Kidney (tissue), 14 donors: ENCODE results near the gene PPBP. TPM values are rescaled to one million over a fixed set of nuclear protein-coding genes. Genes with fewer than 3 reads are reported as not detected.

Experiments
- DNase-seq, 5 donors: peaks; one replicate each; pipeline ENCODE4 v3.0.0-alpha.2; 2013 to 2020
- FAIRE-seq: peaks from 2 replicates; lab custom pipeline; 2012; peaks lifted over from hg19 to GRCh38; lab: Jason Lieb, UNC
- H3K27ac ChIP-seq, 2 donors: one replicate each; pipeline ENCODE4 v1.7.0; 2013; ENCODE audit warnings: low read depth in 2 of 2, low read length in 2 of 2, inconsistent platforms in 1 of 2
- H3K27me3 ChIP-seq: one replicate; pipeline ENCODE4 v1.7.1; 2013; ENCODE audit warnings: low read length, inconsistent platforms; ENCODE audit not compliant: control insufficient read depth, insufficient read depth
- H3K36me3 ChIP-seq, 3 donors: one replicate each; pipeline versions ENCODE4 v1.7.0 to v1.7.1; 2013; ENCODE audit warnings: low read length in 3 of 3, control low read depth in 1 of 3, inconsistent platforms in 1 of 3; ENCODE audit not compliant: insufficient read depth in 3 of 3, control insufficient read depth in 2 of 3
- H3K4me1 ChIP-seq, 3 donors: one replicate each; pipeline versions ENCODE4 v1.7.0 to v1.7.1; 2013; ENCODE audit warnings: low read length in 3 of 3, inconsistent platforms in 1 of 3, low read depth in 1 of 3; ENCODE audit not compliant: control insufficient read depth in 2 of 3, insufficient read depth in 2 of 3
- H3K4me3 ChIP-seq, 3 donors: one replicate each; pipeline versions ENCODE4 v1.7.0 to v1.8.1; 2013; ENCODE audit warnings: low read length in 3 of 3, control low read depth in 1 of 3, inconsistent platforms in 1 of 3
- H3K9ac ChIP-seq, 3 donors: one replicate each; pipeline versions ENCODE4 v1.7.0 to v1.7.1; 2013; ENCODE audit warnings: low read length in 3 of 3, control low read depth in 1 of 3, inconsistent platforms in 1 of 3
- H3K9me3 ChIP-seq, 3 donors: one replicate each; pipeline versions ENCODE4 v1.7.0 to v1.7.1; 2013; ENCODE audit warnings: low read length in 3 of 3, control low read depth in 1 of 3, inconsistent platforms in 1 of 3; ENCODE audit not compliant: control insufficient read depth in 2 of 3, insufficient read depth in 1 of 3
- CTCF ChIP-seq: IDR thresholded peaks from 3 replicates; pipeline ENCODE4 v1.5.1; 2012; ENCODE audit warnings: mild to moderate bottlenecking, moderate library complexity, borderline replicate concordance; ENCODE audit not compliant: insufficient read depth; ENCODE audit errors: extremely low read depth
- intact Hi-C: fragments of 100-400 bp; cut with DNase I; formaldehyde crosslinking; loops from one replicate; pipeline ENCODE4 v1.11.1; 2022
- polyA plus RNA-seq: library from polyadenylated mRNA; stranded (reverse); fragments of 350-450 nt; fragmentation: Illumina TruSeq; extraction: RNeasy Lipid Tissue Mini Kit (QIAGEN cat#74804); gene quantifications from one replicate; pipeline ENCODE4 v1.2.3, GENCODE V29; 2014; ENCODE audit warnings: low read depth, low replicate concordance; ENCODE audit not compliant: insufficient read depth
- total RNA-seq: library from RNA; stranded (reverse); fragmentation: NEBNext Ultra II Directional; extraction: Animal tissue kit (Norgen Biotek cat#: 25700); gene quantifications from one replicate; pipeline ENCODE4 v1.2.1, GENCODE V29; 2021
- donor health status: control.
- donor health status: control.
- donor health status: control.
- donor health status: control.
- donor health status: control.
- donor health status: DM: yes; HTN: yes; CAD: no.
- donor health status: Normal renal cell carcinoma (clear cell type).

PPBP gene
- total and polyA plus RNA-seq, 2 donors from 2014 or later: 1.5 TPM; not detected in 1

DNA sequence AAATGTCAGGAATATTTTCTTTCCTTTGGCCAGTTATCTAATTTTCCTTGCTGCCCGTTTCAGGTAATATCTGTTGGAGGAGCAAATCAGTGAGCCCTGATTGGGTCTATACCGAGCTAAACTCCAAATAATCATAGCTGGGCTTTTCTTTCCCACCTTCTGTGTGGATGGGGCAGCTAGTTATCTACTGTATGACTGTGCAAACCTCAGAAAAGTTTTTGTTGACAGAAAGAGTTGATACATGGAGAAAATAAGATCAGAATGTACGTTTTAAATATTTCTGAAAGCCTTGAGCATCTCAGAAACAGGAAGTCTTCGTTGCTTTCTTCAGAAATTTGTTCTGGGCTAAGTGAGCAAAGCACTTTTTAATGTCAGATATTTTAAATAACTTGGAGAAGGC, 16.7 kb upstream of the PPBP start:
- intact Hi-C loops: no loop called here
- FAIRE-seq (no peak), DNase-seq (no peak)
- Histone ChIP-seq H3K36me3 (no peaks in the 10 kb centered on the region), H3K9ac (no peak overlapping the region), H3K27ac (no peak overlapping the region), H3K4me3 (no peak overlapping the region), H3K9me3 (no peaks in the 10 kb centered on the region), H3K4me1 (no peaks in the 10 kb centered on the region), H3K27me3 (no peaks in the 10 kb centered on the region)
- TF ChIP-seq CTCF: no peak

- no peak overlapping the region for H3K9ac ChIP-seq
- H3K9me3 ChIP-seq: no peaks in the 10 kb centered on the region
- peaks cover 0 to 5% (median 0%) of the 10 kb centered on the region in 3 donors for H3K4me1 ChIP-seq
- H3K4me3 ChIP-seq: no peak overlapping the region
- H3K27me3 ChIP-seq: no peaks in the 10 kb centered on the region
- TF ChIP-seq CTCF: no peak
- intact Hi-C loops: no loop called here
- DNase-seq (no peak), FAIRE-seq (no peak)
- H3K27ac ChIP-seq: no peak overlapping the region
- H3K36me3 ChIP-seq: no peaks in the 10 kb centered on the region
Measured at GRCh38 chr4:74000301-74000700, 12.3 kb upstream of the PPBP start.

GRCh38 chr4:73998040-73999011, 10.3 kb upstream of the PPBP start, which contains the start of gene CXCL5:
Gene CXCL5 (minus strand): TSS chr4:73998677. CDS start chr4:73998581, 96 bp downstream.
- no peak within 1 kb of the TSS for H3K27ac ChIP-seq
- FAIRE-seq (no peak), DNase-seq (peak; percentile 30 to 71 (median 35))
- TF ChIP-seq CTCF: no peak
- H3K27me3 ChIP-seq: no peaks in the 10 kb centered on the region
- H3K36me3 ChIP-seq: no peaks in the 10 kb centered on the region
- H3K4me3 ChIP-seq: no peak within 1 kb of the TSS
- no peaks in the 10 kb centered on the region for H3K9me3 ChIP-seq
- H3K9ac ChIP-seq: no peak within 1 kb of the TSS
- peaks cover 0 to 5% (median 0%) of the 10 kb centered on the region in 3 donors for H3K4me1 ChIP-seq
- intact Hi-C loops: no loop called here
